HepG2 (cell line): Measurements from ENCODE around the gene NRL. TPM values are rescaled to one million over a fixed set of nuclear protein-coding genes. Genes with fewer than 3 reads are reported as not detected.
A peak's percentile ranks its signal among the peaks of the same experiment; 100 is the strongest.

Experiments used
- AHDC1 ChIP-seq: sonication (generic); formaldehyde crosslinking; IDR thresholded peaks from 2 replicates; pipeline ENCODE4 v1.5.1; 2020; ENCODE audit warnings: mild to moderate bottlenecking, missing genetic modification reagents, borderline replicate concordance
- BCLAF1 ChIP-seq: fragments of 450-650 bp; IDR thresholded peaks from 2 replicates; pipeline ENCODE4 v1.6.1; 2017; ENCODE audit warnings: mild to moderate bottlenecking
- CHD4 ChIP-seq: fragments of 200-600 bp; sonication (generic); IDR thresholded peaks from 2 replicates; pipeline ENCODE4 v1.7.0; 2017; ENCODE audit warnings: mild to moderate bottlenecking, low read length, borderline replicate concordance
- E2F1 ChIP-seq: sonication (generic); formaldehyde crosslinking; IDR thresholded peaks from 2 replicates; pipeline ENCODE4 v1.5.0; 2020; ENCODE audit warnings: missing genetic modification reagents
- FOXO4 ChIP-seq: sonication (generic); formaldehyde crosslinking; conservative IDR thresholded peaks from 2 replicates; pipeline ENCODE4 v1.8.1; 2023; ENCODE audit warnings: missing genetic modification reagents
- GPN1 ChIP-seq: sonication (generic); formaldehyde crosslinking; IDR thresholded peaks from 2 replicates; pipeline ENCODE4 v1.5.1; 2020; ENCODE audit warnings: missing genetic modification reagents, borderline replicate concordance
- ZNF142 ChIP-seq: sonication (generic); formaldehyde crosslinking; IDR thresholded peaks from 2 replicates; pipeline ENCODE4 v1.4.0; 2020; ENCODE audit warnings: missing genetic modification reagents
- ZNF20 ChIP-seq: sonication (generic); formaldehyde crosslinking; IDR thresholded peaks from 2 replicates; pipeline ENCODE4 v1.4.0; 2020; ENCODE audit warnings: mild to moderate bottlenecking, moderate library complexity, missing genetic modification reagents
- ZNF225 ChIP-seq: sonication (generic); formaldehyde crosslinking; IDR thresholded peaks from 2 replicates; pipeline ENCODE4 v1.4.0; 2020; ENCODE audit warnings: mild to moderate bottlenecking, missing genetic modification reagents
- polyA plus RNA-seq, 8 experiments: library from polyadenylated mRNA; depleted of rRNA in 3 of 8; stranded (reverse) in 7 of 8; unstranded in 1 of 8; fragments of >200 nt; fragmentation: Illumina TruSeq in 4 of 8; extraction: Trizol in 4 of 8; gene quantifications; 2 replicates each; pipeline versions ENCODE4 v1.2.1 to v1.2.3, GENCODE V29; 2011 to 2016; ENCODE audit warnings: low read depth in 4 of 8, missing spikeins in 1 of 8, mixed read lengths in 1 of 8; ENCODE audit not compliant: insufficient read depth in 1 of 8
- total RNA-seq, 5 experiments: library from RNA; depleted of rRNA; stranded (reverse); fragments of >200 nt; fragmentation: Illumina TruSeq; extraction: Trizol; gene quantifications; 2 replicates each; pipeline ENCODE4 v1.2.3, GENCODE V29; 2016; ENCODE audit warnings: low read depth in 1 of 5

The NRL gene
- total and polyA plus RNA-seq, 2 of the 13 experiments (the other 11 are each of a cell fraction or from before 2014, with no cell fraction given) = 2.5 to 4.7 TPM

- TF ChIP-seq BCLAF1 (no peak), ZNF225 (peak; percentile 98), E2F1 (CRISPR knock-in tag) (peak; percentile 86), ZNF20 (CRISPR knock-in tag) (0 out of 2 replicates have a peak, but pooled peaks have one; percentile 13), ZNF142 (peak; percentile 94), FOXO4 (CRISPR knock-in tag) (no peak), AHDC1 (CRISPR knock-in tag) (no peak), CHD4 (no peak; the same call in 1 of the 2 replicates), GPN1 (CRISPR knock-in tag) (peak; percentile 98; the same call in 1 of the 2 replicates)
Measured at GRCh38 chr14:24114532-24115421, at the start of gene NRL, which contains the start of gene DCAF11 (continued).
